Measurements from ENCODE around the gene DHPS. TPM values are rescaled to one million over a fixed set of nuclear protein-coding genes. Genes with fewer than 3 reads are reported as not detected.

DHPS gene
- total and polyA plus RNA-seq, 4 donors: 65.0 to 80.8 (median 74.7) TPM

- peaks cover 0 to 33% (median 16%) of the 10 kb centered on the region in 5 donors for H3K4me1 ChIP-seq (ENCODE audit: control insufficient read depth in 5 of 5, insufficient read depth in 5 of 5, low read length in 5 of 5)
Observed at GRCh38 chr19:12668346-12668745, 13.3 kb downstream of the DHPS start.

GRCh38 chr19:12667731-12668302 is 13.9 kb downstream of the DHPS start:
- H3K27ac ChIP-seq (ENCODE audit: low read depth in 1 of 2, low read length in 1 of 2): no peak overlapping the region
- no peaks in the 10 kb centered on the region for H3K9me3 ChIP-seq (ENCODE audit: control insufficient read depth in 4 of 4, insufficient read depth in 3 of 4, low read length in 3 of 4)
- no peak for TF ChIP-seq CTCF (IDR thresholded peaks at IDR 0.05; ENCODE audit: control extremely low read depth, extremely low read depth)
- no peak overlapping the region for H3K4me3 ChIP-seq
- peaks cover 0 to 19% (median 12%) of the 10 kb centered on the region in 4 donors for H3K36me3 ChIP-seq (ENCODE audit: control insufficient read depth in 4 of 4, insufficient read depth in 4 of 4, low read length in 4 of 4)
- ATAC-seq (ENCODE audit: insufficient read depth, low FRiP score) (no peak), DNase-seq (no peak)
- 77 to 84% methylated on average over 4 of the region's 4 CpGs for WGBS, 2 donors
- H3K27me3 ChIP-seq (ENCODE audit: control insufficient read depth in 3 of 3, insufficient read depth in 3 of 3, low read length in 2 of 3): no peaks in the 10 kb centered on the region
- H3K4me1 ChIP-seq (ENCODE audit: control insufficient read depth in 5 of 5, insufficient read depth in 5 of 5, low read length in 5 of 5): peaks cover 0 to 33% (median 16%) of the 10 kb centered on the region in 5 donors
- H3K9ac ChIP-seq (ENCODE audit: insufficient read depth in 1 of 2, low read length in 2 of 2): no peak overlapping the region

More at GRCh38 chr19:12668346-12668745, 13.3 kb downstream of the DHPS start:
- peak overlapping the region in 1 of 2 donors; percentile 92 for H3K27ac ChIP-seq (ENCODE audit: low read depth in 1 of 2, low read length in 1 of 2)
- peak overlapping the region; percentile 96 for H3K4me3 ChIP-seq
- no peaks in the 10 kb centered on the region for H3K27me3 ChIP-seq (ENCODE audit: control insufficient read depth in 3 of 3, insufficient read depth in 3 of 3, low read length in 2 of 3)
- H3K9ac ChIP-seq (ENCODE audit: insufficient read depth in 1 of 2, low read length in 2 of 2): peak overlapping the region; percentile 79 to 82
- no peak for DNase-seq
- H3K36me3 ChIP-seq (ENCODE audit: control insufficient read depth in 4 of 4, insufficient read depth in 4 of 4, low read length in 4 of 4): peaks cover 0 to 18% (median 12%) of the 10 kb centered on the region in 4 donors
- 72 to 87% methylated on average over 8 of the region's 8 CpGs for WGBS, 2 donors
- no peak for TF ChIP-seq CTCF (IDR thresholded peaks at IDR 0.05; ENCODE audit: control extremely low read depth, extremely low read depth)
- no peak for ATAC-seq (ENCODE audit: insufficient read depth, low FRiP score)
- no peaks in the 10 kb centered on the region for H3K9me3 ChIP-seq (ENCODE audit: control insufficient read depth in 4 of 4, insufficient read depth in 3 of 4, low read length in 3 of 4)

GRCh38 chr19:12666265-12667048 is 15.2 kb downstream of the DHPS start, which contains the start of the genes MAN2B1 and WDR83:
TSS of gene MAN2B1 (minus strand) at chr19:12666742. CDS start at chr19:12666701, 41 bp downstream.
TSS of gene WDR83 (plus strand) at chr19:12666807. CDS start at chr19:12669791, 2,984 bp downstream.
- WGBS, 2 donors: 2% methylated on average over 46 of the region's 46 CpGs
- H3K4me1 ChIP-seq (ENCODE audit: control insufficient read depth in 5 of 5, insufficient read depth in 5 of 5, low read length in 5 of 5): peaks cover 0 to 33% (median 16%) of the 10 kb centered on the region in 5 donors

More at GRCh38 chr19:12666265-12667048, 15.2 kb downstream of the DHPS start, which contains the start of the genes MAN2B1 and WDR83:
- Histone ChIP-seq H3K27me3 (ENCODE audit: control insufficient read depth in 3 of 3, insufficient read depth in 3 of 3, low read length in 2 of 3) (no peaks in the 10 kb centered on the region), H3K9me3 (ENCODE audit: control insufficient read depth in 4 of 4, insufficient read depth in 3 of 4, low read length in 3 of 4) (no peaks in the 10 kb centered on the region), H3K4me3 (peak within 1 kb of the TSS; percentile 75), H3K36me3 (ENCODE audit: control insufficient read depth in 4 of 4, insufficient read depth in 4 of 4, low read length in 4 of 4) (peaks cover under 1 to 17% (median 9%) of the 10 kb centered on the region in 4 donors), H3K27ac (ENCODE audit: low read depth in 1 of 2, low read length in 1 of 2) (peak within 1 kb of the TSS; percentile 80 to 83), H3K9ac (ENCODE audit: insufficient read depth in 1 of 2, low read length in 2 of 2) (peak within 1 kb of the TSS; percentile 52 to 88)
- DNase-seq (peak; percentile 76 to 82 (median 80)), ATAC-seq (ENCODE audit: insufficient read depth, low FRiP score) (peak; percentile 81)
- TF ChIP-seq CTCF (IDR thresholded peaks at IDR 0.05; ENCODE audit: control extremely low read depth, extremely low read depth): no peak
